Endothelial cell of umbilical vein (primary cell): ENCODE data around the gene GPSM1. TPM values are rescaled to one million over a fixed set of nuclear protein-coding genes. Genes with fewer than 3 reads are reported as not detected.

ENCODE experiments used
- BruUV-seq: library from RNA; stranded (reverse); fragments of 400-500 nt; replicated peaks from 2 replicates; lab custom pipeline; 2021; lab: Mats Ljungman, UMichigan
- CTCF ChIA-PET: fragments of 300-600, 350-600 bp; sonication (Branson Sonifier 250); formaldehyde crosslinking; loops from one replicate; lab custom pipeline; 2021; ENCODE audit warnings: antibody characterized with exemption, inconsistent platforms; lab: Charles Lee
- POLR2A ChIA-PET: fragments of 300-600, 350-600 bp; sonication (Branson Sonifier 250); formaldehyde crosslinking; loops from one replicate; lab custom pipeline; 2021; ENCODE audit warnings: antibody characterized with exemption, inconsistent platforms; lab: Charles Lee
- DNase-seq: peaks from one replicate; pipeline ENCODE4 v3.0.0-alpha.2; 2011; ENCODE audit warnings: low read depth, low spot score
- FAIRE-seq: peaks from 2 replicates; lab custom pipeline; 2011; peaks lifted over from hg19 to GRCh38; lab: Jason Lieb, UNC
- H2AFZ ChIP-seq: 2 replicates; pipeline ENCODE4 v1.6.0; 2012; ENCODE audit warnings: low read depth, low read length, control low read depth, inconsistent platforms
- H3K27ac ChIP-seq: 2 replicates; pipeline ENCODE4 v1.5.1; 2011; ENCODE audit warnings: low read depth, mild to moderate bottlenecking, control low read depth, low read length, moderate library complexity; ENCODE audit not compliant: insufficient read depth
- H3K27me3 ChIP-seq, 2 experiments: 2 replicates each; pipeline versions ENCODE4 v1.6.0 to v1.6.1; 2011; ENCODE audit warnings: low read length in 2 of 2, mixed read lengths in 1 of 2; ENCODE audit not compliant: control insufficient read depth in 2 of 2, insufficient read depth in 2 of 2
- H3K36me3 ChIP-seq, 2 experiments: 2 replicates in 1 of 2; 3 replicates in 1 of 2; pipeline ENCODE4 v1.5.1; 2011; ENCODE audit warnings: low read length in 2 of 2, mild to moderate bottlenecking in 1 of 2, moderate library complexity in 1 of 2; ENCODE audit not compliant: control insufficient read depth in 2 of 2, insufficient read depth in 2 of 2; ENCODE audit errors: extremely low read depth in 1 of 2
- H3K4me1 ChIP-seq: 3 replicates; pipeline ENCODE4 v1.5.1; 2011; ENCODE audit warnings: mild to moderate bottlenecking, low read length; ENCODE audit not compliant: control insufficient read depth, insufficient read depth; ENCODE audit errors: extremely low read depth
- H3K4me2 ChIP-seq: 2 replicates; pipeline ENCODE4 v1.6.1; 2011; ENCODE audit warnings: low read length, control low read depth, mixed read lengths; ENCODE audit not compliant: insufficient read depth
- H3K4me3 ChIP-seq, 3 experiments: fragments of 200-600 bp in 1 of 3; sonication (generic), shearing (Covaris generic) in 1 of 3; replicated peaks in 1 of 3; 2 replicates each; pipeline ENCODE4 v1.5.1; 2011 to 2016; ENCODE audit warnings: control low read depth in 3 of 3, low read length in 3 of 3, mild to moderate bottlenecking in 2 of 3, inconsistent platforms in 1 of 3, low read depth in 1 of 3, moderate library complexity in 1 of 3; ENCODE audit not compliant: insufficient read depth in 1 of 3
- H3K79me2 ChIP-seq: 2 replicates; pipeline ENCODE4 v1.6.0; 2012; ENCODE audit warnings: low read length, inconsistent platforms; ENCODE audit not compliant: control insufficient read depth, insufficient read depth
- H3K9ac ChIP-seq: replicated peaks from 2 replicates; pipeline ENCODE3; 2011; ENCODE audit warnings: low read length, control low read depth; ENCODE audit not compliant: insufficient read depth; ENCODE audit errors: extremely low read depth
- H3K9me1 ChIP-seq: replicated peaks from 3 replicates; pipeline ENCODE4 v1.6.0; 2011; ENCODE audit warnings: mild to moderate bottlenecking, low read length; ENCODE audit not compliant: control insufficient read depth, insufficient read depth; ENCODE audit errors: extremely low read depth
- H3K9me3 ChIP-seq: replicated peaks from 2 replicates; pipeline ENCODE4 v1.5.1; 2012; ENCODE audit warnings: low read length, inconsistent platforms; ENCODE audit not compliant: control insufficient read depth, insufficient read depth
- H4K20me1 ChIP-seq: replicated peaks from 2 replicates; pipeline ENCODE3; 2011; ENCODE audit warnings: mild to moderate bottlenecking, low read length; ENCODE audit not compliant: control insufficient read depth, insufficient read depth; ENCODE audit errors: extremely low read depth
- FOS ChIP-seq: IDR thresholded peaks from 2 replicates; pipeline ENCODE4 v1.6.1; 2011; ENCODE audit warnings: mild to moderate bottlenecking, low read length, moderate library complexity, borderline replicate concordance; ENCODE audit not compliant: insufficient read depth
- GATA2 ChIP-seq: IDR thresholded peaks from 2 replicates; pipeline ENCODE4 v1.7.0; 2011; ENCODE audit warnings: low read depth, mild to moderate bottlenecking, moderate library complexity, mixed read lengths, low read length; ENCODE audit not compliant: insufficient read length, insufficient read depth
- JUN ChIP-seq: IDR thresholded peaks from 2 replicates; pipeline ENCODE4 v1.6.1; 2011; ENCODE audit warnings: borderline replicate concordance, low read depth; ENCODE audit not compliant: insufficient read length, insufficient read depth
- MYC ChIP-seq: IDR thresholded peaks from one replicate; pipeline ENCODE4 v1.6.1; 2011; ENCODE audit warnings: mild to moderate bottlenecking, low read depth, low read length
- POLR2A ChIP-seq: IDR thresholded peaks from 2 replicates; pipeline ENCODE4 v1.6.1; 2012; ENCODE audit warnings: low read depth, mild to moderate bottlenecking, control low read depth, low read length
- dilution Hi-C: fragments of 300-500 bp; cut with MboI; formaldehyde crosslinking; loops from one replicate; pipeline ENCODE4 v1.15.0; 2019; ENCODE audit warnings: low sequenced_read_pairs; ENCODE audit not compliant: extremely low pct_ligation_motif_present
- intact Hi-C: fragments of 100-400 bp; cut with micrococcal nuclease; formaldehyde crosslinking; loops from one replicate; pipeline ENCODE4 v1.10.0; 2022
- polyA plus RNA-seq, 4 experiments: library from polyadenylated mRNA; depleted of rRNA in 3 of 4; stranded (reverse) in 3 of 4; unstranded in 1 of 4; fragments of >200 nt; gene quantifications; 2 replicates each; pipeline versions ENCODE4 v1.2.1 to v1.2.3, GENCODE V29; 2011 to 2012; ENCODE audit warnings: missing spikeins in 1 of 4
- total RNA-seq: library from RNA; stranded (reverse); gene quantifications from 2 replicates; pipeline ENCODE4 v1.2.3, GENCODE V29; 2021
- TF ChIP-seq, protein P1 (sequence below), 2 donors: IDR thresholded peaks; 1 replicate in 1 of 2; 2 replicates in 1 of 2; pipeline ENCODE4 v1.5.1; 2011; ENCODE audit warnings: low read length in 2 of 2, mild to moderate bottlenecking in 2 of 2, moderate library complexity in 2 of 2, control low read depth in 1 of 2, inconsistent platforms in 1 of 2, low read depth in 1 of 2; ENCODE audit not compliant: insufficient read depth in 1 of 2; ENCODE audit errors: extremely low read depth in 1 of 2
- TF ChIP-seq, protein P2 (sequence below): IDR thresholded peaks from 2 replicates; pipeline ENCODE4 v1.6.1; 2011; ENCODE audit not compliant: insufficient read depth, insufficient read length

The GPSM1 gene
- total and polyA plus RNA-seq, 2 donors (not counting 3 experiments of a cell fraction or from before 2014, with no cell fraction given), result 34.6 to 47.1 TPM

DNA sequence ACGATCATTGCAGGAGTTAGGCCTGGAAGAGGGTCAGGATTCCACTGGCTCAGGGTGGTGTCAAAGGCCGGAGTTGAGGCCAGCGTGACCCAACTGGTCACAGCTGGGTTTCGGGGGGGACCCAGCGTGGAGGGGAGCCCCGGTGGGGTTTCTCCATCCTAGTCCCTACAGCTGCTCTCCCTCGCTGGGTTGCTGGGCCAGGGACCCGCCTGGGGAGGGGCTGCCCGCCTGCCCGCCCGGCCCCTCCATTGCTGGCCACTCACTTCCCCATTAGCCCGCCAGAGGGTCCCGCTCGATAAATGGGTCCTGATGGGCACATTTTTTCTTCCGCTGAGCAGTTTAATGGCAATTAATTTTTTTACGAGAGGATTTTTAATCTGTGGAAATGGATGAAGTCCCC, 32.3 kb upstream of the GPSM1 start:
- no TSS peak for BruUV-seq
- H3K4me1 ChIP-seq, result no peaks in the 10 kb centered on the region
- ChIA-PET POLR2A (no interaction called here), CTCF (no interaction called here)
- TF ChIP-seq POLR2A (no peak), MYC (no peak), JUN (no peak), FOS (no peak), GATA2 (no peak)
- TF ChIP-seq, protein P1, sequence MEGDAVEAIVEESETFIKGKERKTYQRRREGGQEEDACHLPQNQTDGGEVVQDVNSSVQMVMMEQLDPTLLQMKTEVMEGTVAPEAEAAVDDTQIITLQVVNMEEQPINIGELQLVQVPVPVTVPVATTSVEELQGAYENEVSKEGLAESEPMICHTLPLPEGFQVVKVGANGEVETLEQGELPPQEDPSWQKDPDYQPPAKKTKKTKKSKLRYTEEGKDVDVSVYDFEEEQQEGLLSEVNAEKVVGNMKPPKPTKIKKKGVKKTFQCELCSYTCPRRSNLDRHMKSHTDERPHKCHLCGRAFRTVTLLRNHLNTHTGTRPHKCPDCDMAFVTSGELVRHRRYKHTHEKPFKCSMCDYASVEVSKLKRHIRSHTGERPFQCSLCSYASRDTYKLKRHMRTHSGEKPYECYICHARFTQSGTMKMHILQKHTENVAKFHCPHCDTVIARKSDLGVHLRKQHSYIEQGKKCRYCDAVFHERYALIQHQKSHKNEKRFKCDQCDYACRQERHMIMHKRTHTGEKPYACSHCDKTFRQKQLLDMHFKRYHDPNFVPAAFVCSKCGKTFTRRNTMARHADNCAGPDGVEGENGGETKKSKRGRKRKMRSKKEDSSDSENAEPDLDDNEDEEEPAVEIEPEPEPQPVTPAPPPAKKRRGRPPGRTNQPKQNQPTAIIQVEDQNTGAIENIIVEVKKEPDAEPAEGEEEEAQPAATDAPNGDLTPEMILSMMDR (IDR thresholded peaks at IDR 0.05; ENCODE audit: extremely low read depth in 1 of 2, insufficient read depth in 1 of 2, low read depth in 1 of 2, low read length in 2 of 2), result no peak
- TF ChIP-seq, protein P2, sequence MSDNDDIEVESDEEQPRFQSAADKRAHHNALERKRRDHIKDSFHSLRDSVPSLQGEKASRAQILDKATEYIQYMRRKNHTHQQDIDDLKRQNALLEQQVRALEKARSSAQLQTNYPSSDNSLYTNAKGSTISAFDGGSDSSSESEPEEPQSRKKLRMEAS, result no peak
- intact Hi-C loops, result no loop called here
- H3K36me3 ChIP-seq, result no peaks in the 10 kb centered on the region
- dilution Hi-C loops, result no loop called here
- no peaks in the 10 kb centered on the region for H4K20me1 ChIP-seq
- H3K79me2 ChIP-seq, result no peaks in the 10 kb centered on the region
- no peak overlapping the region for H3K27ac ChIP-seq
- H3K27me3 ChIP-seq, result no peaks in the 10 kb centered on the region
- H3K9me1 ChIP-seq, result no peaks in the 10 kb centered on the region
- no peak overlapping the region for H3K4me2 ChIP-seq
- DNase-seq (no peak), FAIRE-seq (no peak)
- no peak overlapping the region for H3K4me3 ChIP-seq
- H2AFZ ChIP-seq, result no peak overlapping the region
- no peaks in the 10 kb centered on the region for H3K9me3 ChIP-seq
- no peak overlapping the region for H3K9ac ChIP-seq
